ENCODE data around the gene ZZZ3. TPM values are rescaled to one million over a fixed set of nuclear protein-coding genes. Genes with fewer than 3 reads are reported as not detected.

The ZZZ3 gene
- total and polyA plus RNA-seq, 2 of the 8 experiments (the other 6 are each of a cell fraction or from before 2014, with no cell fraction given), result 12.8 to 54.6 TPM

DNA sequence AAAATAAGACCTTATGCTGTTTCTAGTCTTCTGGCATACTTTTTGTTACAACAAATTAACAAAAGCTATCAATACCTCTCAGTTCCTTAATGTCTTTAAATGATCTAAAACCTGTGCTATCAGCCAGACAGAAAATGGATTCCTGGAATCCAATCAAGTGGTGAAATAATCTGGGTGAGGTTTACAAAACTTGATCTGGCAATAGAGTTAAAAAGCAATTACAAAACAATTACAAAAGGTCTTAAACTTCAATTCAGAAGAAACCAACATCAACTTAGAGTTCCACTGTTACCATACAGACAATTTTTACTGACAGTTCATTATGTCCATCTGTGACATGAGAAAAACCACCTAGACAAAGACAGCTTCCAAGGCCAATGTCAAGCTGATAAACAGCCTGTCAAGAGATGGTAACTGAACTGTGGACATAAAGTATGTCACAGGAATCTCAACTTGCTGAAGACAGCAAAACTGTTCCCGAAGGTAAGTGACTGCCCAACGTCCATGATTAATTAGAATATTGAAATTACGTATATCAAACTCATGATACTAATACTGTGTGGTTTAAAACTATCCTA lies 17.4 kb downstream of the ZZZ3 start:
- peaks cover 3 to 6% of the 10 kb centered on the region in 2 experiments for H4K20me1 ChIP-seq (replicated peaks in 1 of 2; ENCODE audit: control insufficient read depth in 1 of 2, insufficient read depth in 2 of 2, low read length in 2 of 2)
- POLR2A ChIA-PET (ENCODE audit: partially characterized antibody), result interaction anchor here (0.6 to 1.2 kb wide), 2 partner anchors 9 to 61 kb away, joined by 3 to 4 read pairs; no protein-coding TSS in a partner anchor
- TF ChIP-seq EGR1 (IDR thresholded peaks at IDR 0.05; ENCODE audit: borderline replicate concordance, low read depth, low read length) (no peak), CTBP2 (IDR thresholded peaks at IDR 0.05; ENCODE audit: borderline replicate concordance, insufficient read depth, insufficient read length, low read length) (no peak), GTF2F1 (IDR thresholded peaks at IDR 0.05; ENCODE audit: borderline replicate concordance, low read depth, low read length) (no peak)
- no peak overlapping the region for H3K23ac ChIP-seq (ENCODE audit: insufficient read length)
- H3K18ac ChIP-seq (ENCODE audit: extremely low read depth, low read length), result no peak overlapping the region
- no peaks in the 10 kb centered on the region for H3K9me3 ChIP-seq (ENCODE audit: insufficient read depth in 2 of 2, low read depth in 1 of 2, low read length in 1 of 2)
- no peak overlapping the region for H3K4me2 ChIP-seq (ENCODE audit: insufficient read depth in 1 of 2, low read depth in 2 of 2, low read length in 2 of 2)
- no peak overlapping the region for H3K27ac ChIP-seq (ENCODE audit: low read depth, low read length)
- no peak overlapping the region for H3K9ac ChIP-seq (replicated peaks in 1 of 4; ENCODE audit: extremely low read depth in 1 of 4, low read depth in 3 of 4, low read length in 3 of 4)
- FAIRE-seq, result no peak
- H2BK120ac ChIP-seq (replicated peaks; ENCODE audit: low read depth, low read length), result no peak overlapping the region
- no peak overlapping the region for H3K56ac ChIP-seq (replicated peaks; ENCODE audit: insufficient read length, low read depth, low read length)
- no peak overlapping the region for H2AK5ac ChIP-seq (ENCODE audit: low read depth, low read length)
- H4K5ac ChIP-seq (ENCODE audit: insufficient read length, low read depth, low read length), result no peak overlapping the region
- no peaks in the 10 kb centered on the region for H3K4me1 ChIP-seq (replicated peaks in 1 of 4; ENCODE audit: control insufficient read depth in 3 of 4, insufficient read depth in 4 of 4, low read length in 3 of 4)
- no peak overlapping the region for H4K8ac ChIP-seq (ENCODE audit: extremely low read depth, insufficient read depth, low read length)
- H2BK12ac ChIP-seq (ENCODE audit: low read depth, low read length), result no peak overlapping the region
- H2BK15ac ChIP-seq (ENCODE audit: low read length), result no peak overlapping the region
- H3K79me2 ChIP-seq (ENCODE audit: control insufficient read depth in 1 of 2, insufficient read depth in 2 of 2, low read length in 2 of 2), result peaks cover 10 to 97% of the 10 kb centered on the region in 2 experiments
- H4K91ac ChIP-seq (replicated peaks; ENCODE audit: insufficient read length, low read length), result no peak overlapping the region
- no peak for DNase-seq (ENCODE audit: low read depth in 1 of 2, low spot score in 2 of 2)
- H3K79me1 ChIP-seq (ENCODE audit: low read depth, low read length), result no peaks in the 10 kb centered on the region; the same call in none of the 2 replicates
- H3K14ac ChIP-seq (ENCODE audit: insufficient read length), result no peak overlapping the region
- H3K27me3 ChIP-seq (replicated peaks in 1 of 4; ENCODE audit: control insufficient read depth in 3 of 4, extremely low read depth in 1 of 4, insufficient read depth in 3 of 4, low read length in 3 of 4), result no peaks in the 10 kb centered on the region
- WGBS, 2 experiments (ENCODE audit: extremely low coverage in 1 of 2, insufficient coverage in 1 of 2, insufficient read length in 1 of 2, insufficient replicate concordance in 2 of 2, low coverage in 1 of 2, low lambda C conversion rate in 2 of 2, missing lambda C conversion rate in 1 of 2), result 89% methylated on average over 3 of the region's 3 CpGs; no CpG with 5 or more reads in 1 of the 2 experiments
- no peak overlapping the region for H3K4ac ChIP-seq (replicated peaks; ENCODE audit: insufficient read length, low read depth, low read length)
- CTCF ChIA-PET (ENCODE audit: partially characterized antibody), result interaction anchor here (1.4 to 1.5 kb wide), 2 partner anchors 10 to 19 kb away, joined by 4 to 5 read pairs; no protein-coding TSS in a partner anchor
- no peak overlapping the region for H3K4me3 ChIP-seq (ENCODE audit: extremely low read depth in 1 of 4, insufficient read depth in 2 of 4, low read depth in 3 of 4, low read length in 4 of 4)
- H2BK20ac ChIP-seq (ENCODE audit: low read length), result no peak overlapping the region
- no peaks in the 10 kb centered on the region for H3K36me3 ChIP-seq (ENCODE audit: control insufficient read depth in 2 of 4, insufficient read depth in 4 of 4, low read length in 3 of 4)
- no peak overlapping the region for H2AFZ ChIP-seq (ENCODE audit: low read length)
- no peak overlapping the region for H2BK5ac ChIP-seq (ENCODE audit: low read depth, low read length)
- no peaks in the 10 kb centered on the region; the same call in 1 of the 2 replicates for H3K23me2 ChIP-seq (ENCODE audit: low read depth, low read length)

All from H1 (cell line).